SK-N-SH (cell line): ENCODE measurements around the gene GHRHR. TPM values are rescaled to one million over a fixed set of nuclear protein-coding genes. Genes with fewer than 3 reads are reported as not detected.
A peak's percentile ranks its signal among the peaks of the same experiment; 100 is the strongest.

ENCODE experiments used
- CTCF ChIA-PET: fragments of 300-600, 350-600 bp; formaldehyde crosslinking; extraction: SDS; loops from one replicate; lab custom pipeline; 2021; lab: Yijun Ruan, JAX
- POLR2A ChIA-PET: fragments of 350-600 bp; sonication (Branson Sonifier 250); formaldehyde crosslinking; extraction: SDS; loops from one replicate; lab custom pipeline; 2020; ENCODE audit warnings: antibody characterized with exemption, inconsistent platforms; lab: Yijun Ruan, JAX
- DNase-seq: peaks from one replicate; pipeline ENCODE4 v3.0.0; 2012
- H2AFZ ChIP-seq: fragments of 200-600 bp; sonication (generic); 2 replicates; pipeline ENCODE4 v1.8.1; 2016; ENCODE audit warnings: antibody characterized with exemption, mild to moderate bottlenecking, low read depth
- H3F3A ChIP-seq: fragments of 200-600 bp; sonication (generic); replicated peaks from 2 replicates; pipeline ENCODE3; 2016; ENCODE audit warnings: antibody characterized with exemption, mild to moderate bottlenecking; ENCODE audit not compliant: insufficient read depth
- H3K27ac ChIP-seq, 2 experiments: fragments of 200-500 bp in 1 of 2; fragments of 200-600 bp in 1 of 2; sonication (Bioruptor generic) in 1 of 2; sonication (generic), shearing (Covaris generic) in 1 of 2; 2 replicates each; pipeline versions ENCODE4 v1.5.1 to v1.6.1; 2014 to 2016; ENCODE audit warnings: low read depth in 2 of 2, inconsistent platforms in 1 of 2, low read length in 1 of 2, mild to moderate bottlenecking in 1 of 2, mixed read lengths in 1 of 2
- H3K27me3 ChIP-seq: fragments of 200-600 bp; sonication (generic), shearing (Covaris generic); 2 replicates; pipeline ENCODE4 v1.6.1; 2016; ENCODE audit warnings: mixed run types; ENCODE audit not compliant: insufficient read depth
- H3K36me3 ChIP-seq, 2 experiments: fragments of 200-500 bp in 1 of 2; fragments of 200-600 bp in 1 of 2; sonication (Bioruptor generic) in 1 of 2; sonication (generic) in 1 of 2; replicated peaks in 1 of 2; 2 replicates each; pipeline versions ENCODE3 to v1.5.1; 2014 to 2016; ENCODE audit warnings: low read length in 1 of 2, mild to moderate bottlenecking in 1 of 2; ENCODE audit not compliant: insufficient read depth in 2 of 2, control insufficient read depth in 1 of 2
- H3K4me1 ChIP-seq, 2 experiments: fragments of 200-500 bp in 1 of 2; fragments of 200-600 bp in 1 of 2; sonication (Bioruptor generic) in 1 of 2; sonication (generic), shearing (Covaris generic) in 1 of 2; 2 replicates each; pipeline versions ENCODE4 v1.5.1 to v1.6.1; 2014 to 2016; ENCODE audit warnings: low read depth in 1 of 2, low read length in 1 of 2, mixed run types in 1 of 2; ENCODE audit not compliant: insufficient read depth in 2 of 2, control insufficient read depth in 1 of 2
- H3K4me2 ChIP-seq: fragments of 200-600 bp; sonication (generic), shearing (Covaris generic); 2 replicates; pipeline ENCODE4 v1.6.1; 2017; ENCODE audit warnings: mixed run types
- H3K4me3 ChIP-seq, 2 experiments: fragments of 200-500 bp in 1 of 2; fragments of 200-600 bp in 1 of 2; sonication (Bioruptor generic) in 1 of 2; sonication (generic), shearing (Covaris generic) in 1 of 2; 2 replicates each; pipeline versions ENCODE4 v1.5.1 to v1.8.1; 2014 to 2016; ENCODE audit warnings: low read depth in 2 of 2, inconsistent platforms in 1 of 2, low read length in 1 of 2, mild to moderate bottlenecking in 1 of 2, mixed read lengths in 1 of 2, moderate library complexity in 1 of 2
- H3K79me2 ChIP-seq: fragments of 200-600 bp; sonication (generic); 2 replicates; pipeline ENCODE4 v1.8.1; 2017; ENCODE audit warnings: mild to moderate bottlenecking; ENCODE audit not compliant: insufficient read depth
- H3K9ac ChIP-seq: fragments of 200-600 bp; sonication (generic); 2 replicates; pipeline ENCODE4 v1.6.1; 2017; ENCODE audit warnings: mixed run types
- H3K9me2 ChIP-seq: fragments of 200-600 bp; sonication (generic); 2 replicates; pipeline ENCODE4 v1.6.1; 2017; ENCODE audit warnings: mixed run types
- H3K9me3 ChIP-seq: fragments of 200-600 bp; sonication (generic); 2 replicates; pipeline ENCODE4 v1.6.1; 2017; ENCODE audit warnings: mixed run types, mild to moderate bottlenecking, moderate library complexity
- H4K20me1 ChIP-seq: fragments of 200-600 bp; sonication (generic); 2 replicates; pipeline ENCODE4 v1.6.1; 2017; ENCODE audit warnings: mild to moderate bottlenecking, mixed run types; ENCODE audit not compliant: insufficient read depth
- CHD2 ChIP-seq: fragments of 150-350 bp; IDR thresholded peaks from 2 replicates; pipeline ENCODE4 v1.6.1; 2018; ENCODE audit warnings: low read length; ENCODE audit not compliant: partially characterized antibody
- CTCF ChIP-seq: fragments of 200-600 bp; sonication (generic); IDR thresholded peaks from 2 replicates; pipeline ENCODE4 v1.6.1; 2017; ENCODE audit warnings: antibody characterized with exemption, mild to moderate bottlenecking, moderate library complexity
- ELF1 ChIP-seq: IDR thresholded peaks from 2 replicates; pipeline ENCODE4 v1.4.0; 2012
- EZH2phosphoT487 ChIP-seq: fragments of 200-600 bp; sonication (generic); IDR thresholded peaks from 2 replicates; pipeline ENCODE4 v1.6.1; 2017; ENCODE audit warnings: low read depth, mixed run types, mild to moderate bottlenecking, antibody characterized with exemption, moderate library complexity, borderline replicate concordance
- FOSL2 ChIP-seq: IDR thresholded peaks from 2 replicates; pipeline ENCODE4 v1.4.0; 2012; ENCODE audit warnings: low read depth, mild to moderate bottlenecking, moderate library complexity, borderline replicate concordance
- FOXJ3 ChIP-seq: sonication (generic); formaldehyde crosslinking; IDR thresholded peaks from 2 replicates; pipeline ENCODE4 v1.5.1; 2020; ENCODE audit warnings: mild to moderate bottlenecking, missing genetic modification reagents
- GABPA ChIP-seq: IDR thresholded peaks from 2 replicates; pipeline ENCODE4 v1.4.0; 2012; ENCODE audit warnings: low read depth, mild to moderate bottlenecking
- GATA2 ChIP-seq: sonication (generic); formaldehyde crosslinking; IDR thresholded peaks from 2 replicates; pipeline ENCODE4 v1.5.0; 2020; ENCODE audit warnings: mild to moderate bottlenecking, missing genetic modification reagents
- IRF3 ChIP-seq: fragments of 150-350 bp; IDR thresholded peaks from 2 replicates; pipeline ENCODE4 v1.6.1; 2016; ENCODE audit warnings: mild to moderate bottlenecking, low read depth, low read length
- JUND ChIP-seq: IDR thresholded peaks from 2 replicates; pipeline ENCODE4 v1.4.0; 2012
- NFIC ChIP-seq: IDR thresholded peaks from 2 replicates; pipeline ENCODE4 v1.4.0; 2012; ENCODE audit warnings: borderline replicate concordance
- NRF1 ChIP-seq: IDR thresholded peaks from 2 replicates; pipeline ENCODE4 v1.6.1; 2012; ENCODE audit warnings: low read depth, mild to moderate bottlenecking, low read length
- POLR2AphosphoS5 ChIP-seq: IDR thresholded peaks from 2 replicates; pipeline ENCODE4 v1.6.1; 2012; ENCODE audit warnings: low read depth, low read length
- RCOR1 ChIP-seq: fragments of 150-350 bp; IDR thresholded peaks from 2 replicates; pipeline ENCODE4 v1.6.1; 2017; ENCODE audit warnings: antibody characterized with exemption, low read length
- SIN3A ChIP-seq: IDR thresholded peaks from 2 replicates; pipeline ENCODE4 v1.6.1; 2012; ENCODE audit warnings: low read depth, mild to moderate bottlenecking, low read length, moderate library complexity, borderline replicate concordance
- TCF12 ChIP-seq: IDR thresholded peaks from 2 replicates; pipeline ENCODE4 v1.4.0; 2012
- TEAD4 ChIP-seq: IDR thresholded peaks from 2 replicates; pipeline ENCODE4 v1.4.0; 2012; ENCODE audit warnings: mild to moderate bottlenecking, borderline replicate concordance; ENCODE audit not compliant: insufficient read depth
- USF1 ChIP-seq: IDR thresholded peaks from 2 replicates; pipeline ENCODE4 v1.4.0; 2012; ENCODE audit warnings: low read depth, borderline replicate concordance
- YY1 ChIP-seq: IDR thresholded peaks from 2 replicates; pipeline ENCODE4 v1.4.0; 2012; ENCODE audit warnings: low read depth, mild to moderate bottlenecking
- ZBTB33 ChIP-seq: IDR thresholded peaks from 2 replicates; pipeline ENCODE4 v1.4.0; 2012; ENCODE audit warnings: low read depth, borderline replicate concordance
- WGBS: methylation state at CpG from one replicate; pipeline ENCODE4 v1.1.6; 2017; ENCODE audit warnings: low lambda C conversion rate; 5-methylcytosine and 5-hydroxymethylcytosine counted together
- polyA plus RNA-seq, 3 experiments: library from polyadenylated mRNA; depleted of rRNA; stranded (reverse); fragments of >200 nt; gene quantifications; 2 replicates each; pipeline ENCODE4 v1.2.3, GENCODE V29; 2012

The GHRHR gene
- polyA plus RNA-seq, 1 of the 3 experiments (the other 2 are of a cell fraction): not detected

GRCh38 chr7:30934732-30935568, 28.8 kb upstream of the GHRHR start:
- ChIA-PET CTCF (interaction anchor here (0.8 to 9.6 kb wide), 14 partner anchors 9 to 199 kb away, joined by 3 to 103 read pairs (median 4); no protein-coding TSS in a partner anchor), POLR2A (no interaction called here)
- no peaks in the 10 kb centered on the region for H3K27me3 ChIP-seq
- 79% methylated on average over 6 of the region's 6 CpGs for WGBS
- H3K9me2 ChIP-seq: no peaks in the 10 kb centered on the region
- H3K4me1 ChIP-seq: peaks cover 0 to 32% of the 10 kb centered on the region in 2 experiments; a peak in 1 of 4 replicates
- no peaks in the 10 kb centered on the region for H3K9me3 ChIP-seq
- H3K79me2 ChIP-seq: no peaks in the 10 kb centered on the region
- no peak overlapping the region for H3K4me2 ChIP-seq
- H4K20me1 ChIP-seq: no peaks in the 10 kb centered on the region
- no peak overlapping the region for H2AFZ ChIP-seq
- no peaks in the 10 kb centered on the region for H3K36me3 ChIP-seq
- TF ChIP-seq EZH2phosphoT487 (no peak), FOSL2 (no peak), IRF3 (no peak), TCF12 (no peak), CHD2 (no peak), GATA2 (no peak), YY1 (no peak), ELF1 (no peak)
- TF ChIP-seq, all 33 proteins: peak for 0
- no peak overlapping the region for H3K4me3 ChIP-seq
- peak; percentile 22 for DNase-seq
- no peak overlapping the region for H3K9ac ChIP-seq
- H3F3A ChIP-seq: no peaks in the 10 kb centered on the region
- H3K27ac ChIP-seq: no peak overlapping the region

DNA sequence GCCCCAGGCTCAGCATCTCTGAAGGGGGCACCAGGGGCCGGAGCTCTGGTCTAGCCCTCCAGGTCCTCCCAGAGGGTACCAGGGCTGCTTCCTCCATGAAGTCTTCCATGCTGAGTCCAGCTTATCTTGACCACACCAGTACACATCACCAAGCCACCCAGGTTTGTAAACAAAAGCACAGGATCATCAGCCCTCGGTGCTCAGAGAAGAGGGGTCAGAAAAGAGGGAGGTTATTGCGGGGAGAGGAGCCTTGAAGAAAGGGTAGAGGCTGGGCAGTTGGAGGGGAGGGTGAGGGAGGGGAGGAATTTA, 28.2 kb upstream of the GHRHR start:
- DNase-seq: no peak
- WGBS: 80% methylated on average over 2 of the region's 3 CpGs
- Histone ChIP-seq H3F3A (no peaks in the 10 kb centered on the region), H3K79me2 (no peaks in the 10 kb centered on the region), H2AFZ (no peak overlapping the region), H3K9ac (no peak overlapping the region), H3K27me3 (no peaks in the 10 kb centered on the region; the same call in 1 of the 2 replicates), H4K20me1 (no peaks in the 10 kb centered on the region), H3K9me2 (no peaks in the 10 kb centered on the region), H3K4me3 (no peak overlapping the region), H3K27ac (no peak overlapping the region), H3K36me3 (no peaks in the 10 kb centered on the region), H3K9me3 (no peaks in the 10 kb centered on the region), H3K4me2 (no peak overlapping the region), H3K4me1 (peaks cover 0 to 30% of the 10 kb centered on the region in 2 experiments; a peak in 1 of 4 replicates)
- ChIA-PET POLR2A (no interaction called here), CTCF (interaction anchor here (0.9 to 9.6 kb wide), 9 partner anchors 12 to 199 kb away, joined by 3 to 103 read pairs (median 4); no protein-coding TSS in a partner anchor)
- TF ChIP-seq CTCF (no peak), FOXJ3 (CRISPR knock-in tag) (no peak), GATA2 (no peak), POLR2AphosphoS5 (no peak), IRF3 (no peak), GABPA (no peak), YY1 (no peak), NFIC (no peak), USF1 (no peak), NRF1 (no peak), RCOR1 (no peak), ZBTB33 (no peak), TEAD4 (no peak), SIN3A (no peak), TCF12 (no peak), JUND (no peak), ELF1 (no peak)
